M059J (cell line): ENCODE results near the gene ZNF215. TPM values are rescaled to one million over a fixed set of nuclear protein-coding genes. Genes with fewer than 3 reads are reported as not detected.
"Not testable (repeated sequence)": the region's sequence is repeated elsewhere in the genome, so short reads cannot be mapped to it uniquely, and the experiment has no call there.

ENCODE experiments used
- DNase-seq: peaks from one replicate; pipeline ENCODE4 v3.0.0-alpha.2; 2012; ENCODE audit warnings: low read depth
- total RNA-seq: library from RNA; depleted of rRNA; stranded (reverse); fragments of >200 nt; shearing (Covaris generic); gene quantifications from 2 replicates; pipeline ENCODE4 v1.2.3, GENCODE V29; 2014; rRNA removed

Gene ZNF215
- total RNA-seq, 1 experiment from 2014 or later: 1.0 TPM

DNA sequence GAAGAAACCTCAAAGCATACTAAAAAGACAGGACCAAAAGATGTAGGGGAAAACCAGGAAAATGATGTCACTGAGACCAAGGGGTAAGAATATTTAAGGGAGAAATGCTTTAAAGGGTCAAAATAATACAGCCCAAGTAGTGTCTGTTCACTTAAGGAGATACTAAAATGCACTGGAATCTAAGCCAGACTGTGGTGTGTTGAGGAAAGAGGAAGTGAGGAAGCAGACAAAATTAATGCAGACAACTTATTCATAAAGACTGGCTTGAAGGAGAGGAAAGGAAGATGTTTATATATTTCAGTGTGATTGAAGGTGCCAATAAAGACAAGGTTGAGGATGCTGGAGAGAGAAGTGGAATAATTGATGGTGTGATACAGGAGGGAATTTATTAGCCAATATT, 15.7 kb downstream of the ZNF215 start:
- no peak for DNase-seq

DNA sequence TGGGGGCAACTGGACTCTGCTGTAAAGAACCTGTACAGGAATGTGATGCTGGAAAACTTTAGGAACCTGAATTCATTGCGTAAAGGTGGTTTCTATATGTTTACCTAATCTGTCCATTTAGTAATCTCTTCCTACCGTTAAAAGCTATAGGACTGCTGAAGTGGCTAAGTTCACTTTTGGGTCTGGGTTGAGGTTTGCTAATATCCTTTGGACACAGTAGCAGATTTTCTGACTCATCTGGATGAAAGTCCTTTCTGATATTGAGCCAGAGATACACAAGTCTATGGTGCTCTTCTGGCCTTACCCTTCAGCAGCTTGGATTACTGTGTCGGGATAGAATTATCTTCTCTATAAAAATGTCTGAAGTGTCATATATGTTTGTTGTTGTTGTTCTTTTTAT, 16.9 kb downstream of the ZNF215 start:
- no peak for DNase-seq

DNA sequence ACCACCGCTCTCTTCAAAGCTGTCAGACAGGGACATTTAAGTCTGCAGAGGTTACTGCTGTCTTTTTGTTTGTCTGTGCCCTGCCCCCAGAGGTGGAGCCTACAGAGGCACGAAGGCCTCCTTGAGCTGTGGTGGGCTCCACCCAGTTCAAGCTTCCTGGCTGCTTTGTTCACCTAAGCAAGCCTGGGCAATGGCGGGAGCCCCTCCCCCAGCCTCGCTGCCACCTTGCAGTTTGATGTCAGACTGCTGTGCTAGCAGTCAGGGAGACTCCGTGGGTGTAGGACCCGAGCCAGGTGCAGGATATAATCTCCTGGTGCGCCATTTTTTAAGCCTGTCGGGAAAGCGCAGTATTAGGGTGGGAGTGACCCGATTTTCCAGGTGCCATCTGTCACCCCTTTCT, 28.0 kb downstream of the ZNF215 start:
- DNase-seq: not testable (repeated sequence)

DNA sequence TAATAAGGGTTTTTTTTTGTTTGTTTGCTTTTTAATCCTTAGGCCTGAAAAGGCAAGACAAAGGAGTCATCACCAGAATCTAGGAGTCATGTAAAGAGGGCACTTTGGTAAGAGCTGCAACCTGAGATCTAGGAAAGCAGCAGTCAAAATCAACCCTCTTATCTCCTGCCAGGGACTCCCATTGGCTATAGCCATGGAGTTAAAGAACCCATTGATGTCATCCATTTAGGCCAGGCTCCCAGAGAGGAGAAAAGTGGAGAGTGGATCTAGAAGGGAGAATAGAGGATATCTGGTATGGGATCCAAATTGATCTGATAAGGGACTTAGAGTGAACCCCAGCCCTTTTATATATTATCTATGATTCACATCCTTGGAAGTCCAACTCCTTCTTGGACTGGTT, 35.9 kb downstream of the ZNF215 start:
- DNase-seq: no peak

DNA sequence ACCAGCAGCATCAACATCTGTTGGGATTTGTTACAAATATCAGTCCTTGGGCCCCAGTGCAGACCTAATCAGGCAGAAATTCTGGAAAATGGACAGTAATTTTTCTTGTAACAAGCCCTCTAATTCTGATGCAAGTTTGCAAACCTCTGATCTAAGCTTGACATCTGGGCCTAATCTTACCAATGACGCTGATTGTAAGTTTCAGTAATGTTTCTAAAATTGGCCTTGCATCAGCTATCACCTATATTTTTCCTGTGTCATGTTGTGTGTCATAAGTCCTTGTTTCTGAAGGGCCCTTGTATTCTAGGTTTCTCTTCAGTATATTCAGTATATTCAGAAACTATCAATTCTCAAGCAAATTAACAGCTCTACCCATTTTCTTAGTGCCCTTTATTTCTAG, 36.4 kb downstream of the ZNF215 start:
- no peak for DNase-seq

DNA sequence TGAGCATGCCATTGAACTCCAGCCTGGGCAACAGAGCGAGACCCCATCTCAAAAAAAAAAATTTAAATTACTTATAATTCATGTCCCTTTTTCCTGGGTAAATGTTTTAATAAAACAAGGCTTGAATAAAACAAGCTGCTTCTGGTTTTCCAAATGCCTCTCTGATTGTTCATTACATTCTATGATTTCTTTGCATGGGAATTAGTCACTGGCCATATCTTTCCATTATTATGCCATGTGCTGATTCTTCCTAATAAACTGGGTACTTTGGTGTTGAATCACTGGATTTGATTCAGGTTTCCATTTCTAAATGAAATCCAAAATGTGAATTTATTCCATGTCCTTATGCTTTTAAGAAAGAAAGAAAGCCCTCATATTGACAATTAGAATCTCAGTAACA, 42.6 kb downstream of the ZNF215 start:
- DNase-seq: peak; percentile 10

DNA sequence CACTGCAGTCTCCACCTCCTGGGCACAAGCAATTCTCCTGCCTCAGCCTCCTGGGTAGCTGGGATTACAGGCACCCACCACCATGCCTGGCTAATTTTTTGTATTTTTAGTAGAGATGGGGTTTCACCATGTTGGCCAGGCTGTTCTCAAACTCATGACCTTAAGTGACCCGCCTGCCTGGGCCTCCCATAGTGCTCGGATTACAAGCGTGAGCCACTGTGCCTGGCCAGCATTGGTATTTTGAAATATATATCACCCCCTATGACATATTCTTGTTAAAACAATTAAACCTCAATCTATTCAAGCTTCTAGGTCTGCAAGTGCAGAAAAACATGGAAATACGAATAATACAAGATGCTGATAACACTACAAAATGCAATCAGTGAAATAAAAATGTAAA, 43.6 kb downstream of the ZNF215 start:
- peak; percentile 4 for DNase-seq

DNA sequence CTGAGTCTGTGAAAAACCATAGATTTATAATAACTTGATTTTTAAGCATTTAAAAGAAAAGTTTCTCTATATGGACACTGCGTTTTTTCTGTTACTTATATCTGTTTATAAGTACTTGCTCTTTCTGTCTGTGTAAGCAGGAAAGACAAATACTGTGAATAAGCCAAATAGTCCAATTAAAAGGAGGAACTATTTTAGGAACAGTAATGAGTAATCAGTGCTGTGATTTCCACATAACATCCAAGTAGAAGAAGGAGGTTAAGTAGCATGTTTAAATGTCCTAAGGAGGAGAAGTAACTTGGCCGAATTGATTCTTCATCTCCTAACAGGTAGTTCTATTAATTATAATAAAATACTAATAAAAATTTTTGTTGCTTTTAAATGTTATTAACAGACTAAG, 53.1 kb downstream of the ZNF215 start:
- DNase-seq: no peak

DNA sequence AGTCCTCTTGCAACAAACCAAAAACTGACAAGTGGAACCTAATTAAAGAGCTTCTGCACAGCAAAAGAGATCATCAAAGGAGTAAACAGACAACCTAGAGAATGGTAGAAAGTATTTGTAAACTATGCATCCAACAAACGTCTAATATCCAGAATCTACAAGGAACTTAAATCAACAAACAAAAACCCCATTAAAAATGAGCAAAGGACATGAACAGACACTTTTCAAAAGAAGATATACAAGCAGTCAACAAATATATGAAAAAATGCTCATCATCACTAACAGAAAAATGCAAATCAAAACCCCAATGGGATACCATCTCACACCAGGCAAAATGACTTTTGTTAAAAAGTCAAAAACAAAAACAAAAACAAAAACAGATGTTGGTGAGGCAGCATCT, 60.3 kb downstream of the ZNF215 start:
- no peak for DNase-seq

DNA sequence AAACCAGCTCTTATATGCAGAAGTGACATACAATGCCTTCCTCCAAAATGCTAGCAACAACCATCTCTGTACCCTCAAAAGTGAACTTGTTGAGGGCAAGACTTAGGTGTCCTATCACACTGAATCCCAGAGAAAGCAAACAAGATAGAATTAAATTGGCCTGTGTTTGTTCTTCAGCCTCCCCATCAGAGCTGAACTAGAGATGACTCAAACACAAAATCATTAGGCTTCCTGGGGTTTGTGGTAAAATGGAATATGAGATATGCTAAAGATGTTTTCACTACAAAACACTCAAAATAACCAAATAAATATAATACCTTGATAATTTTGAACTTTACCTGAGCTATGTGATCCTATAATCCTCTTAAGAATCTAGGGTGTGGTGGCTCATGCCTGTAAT, 62.3 kb downstream of the ZNF215 start:
- DNase-seq: peak; percentile 3

DNA sequence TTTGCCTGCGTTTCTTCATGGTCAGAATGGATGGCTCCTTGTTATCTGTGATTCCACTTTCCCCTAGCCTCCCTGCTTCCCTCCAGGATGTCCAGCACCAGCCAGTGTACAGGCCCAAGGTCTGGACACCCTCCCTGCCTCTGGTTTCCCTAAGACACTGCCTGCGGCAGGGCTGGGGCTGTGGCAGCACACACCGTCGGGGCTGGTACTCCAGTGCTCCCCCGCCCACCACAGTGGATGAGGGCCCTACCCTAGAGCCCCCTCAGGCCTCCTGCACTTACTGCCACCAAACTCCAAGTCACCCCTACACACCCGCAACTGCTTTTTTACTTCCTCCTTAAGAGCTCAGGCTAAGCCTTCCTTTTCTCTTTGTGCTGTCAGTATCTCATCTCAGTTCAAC, 65.0 kb downstream of the ZNF215 start:
- no peak for DNase-seq

DNA sequence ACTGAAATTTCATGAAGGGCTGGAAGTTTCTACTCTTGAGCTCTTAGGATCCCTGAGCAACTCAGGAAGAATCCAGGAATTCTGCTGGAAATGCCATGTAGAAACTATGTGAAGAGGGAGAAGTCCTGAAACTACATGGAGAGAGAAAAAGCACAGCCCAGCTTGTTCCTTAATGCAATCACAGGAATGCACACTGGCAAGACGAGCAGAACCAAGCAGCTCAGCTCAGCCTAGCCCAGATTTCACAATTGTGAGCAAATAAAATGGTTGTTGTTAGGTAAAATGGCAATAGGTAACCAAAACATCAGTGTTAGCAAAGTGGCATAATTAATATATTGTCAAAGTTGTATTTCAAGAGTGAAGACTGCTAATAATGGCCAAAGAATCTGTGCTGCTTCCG, 65.8 kb downstream of the ZNF215 start:
- DNase-seq: no peak

DNA sequence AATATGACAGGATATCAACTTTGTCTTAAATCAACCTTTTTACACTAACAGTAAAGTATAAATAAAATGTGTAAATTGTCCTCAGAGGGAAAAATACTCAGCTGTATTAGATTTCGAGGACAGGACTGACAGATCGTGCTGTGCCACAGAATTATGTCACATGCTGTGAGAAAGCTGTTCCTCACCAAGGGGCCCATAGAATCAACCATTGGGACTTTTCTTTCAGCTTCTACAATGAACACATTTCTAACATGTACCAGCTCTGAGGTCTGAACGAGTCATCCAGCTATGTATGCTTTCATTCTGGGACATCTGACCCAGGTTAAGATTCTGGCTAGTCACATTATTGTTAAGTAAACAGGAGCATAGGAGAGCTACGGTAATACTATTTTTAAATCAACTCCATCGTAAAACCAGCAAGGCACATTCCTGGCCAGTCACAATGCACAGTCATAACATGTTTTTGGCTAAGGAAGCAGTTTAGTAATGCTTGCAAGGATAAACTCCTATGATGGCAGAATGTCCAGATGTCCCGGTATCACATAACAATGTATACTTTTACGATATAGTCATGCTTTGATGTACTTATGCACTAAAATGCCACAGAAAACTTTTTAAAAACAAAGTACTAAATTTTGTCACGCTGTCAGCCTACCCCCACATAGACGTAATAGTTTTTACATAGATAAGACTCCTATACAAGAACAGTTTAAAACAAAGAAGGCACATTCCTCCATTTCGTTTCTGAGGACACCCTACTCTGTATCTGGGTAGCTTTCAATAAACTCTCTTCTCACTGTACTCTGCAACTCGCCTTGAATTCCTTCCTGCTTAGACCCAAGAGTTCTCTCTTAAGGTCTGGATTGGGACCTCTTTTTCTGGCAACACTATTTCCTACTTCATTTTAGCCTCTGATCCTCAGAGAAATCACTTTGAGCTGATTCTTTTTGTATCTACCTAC, 66.5 kb downstream of the ZNF215 start:
- DNase-seq: peak; percentile 74

DNA sequence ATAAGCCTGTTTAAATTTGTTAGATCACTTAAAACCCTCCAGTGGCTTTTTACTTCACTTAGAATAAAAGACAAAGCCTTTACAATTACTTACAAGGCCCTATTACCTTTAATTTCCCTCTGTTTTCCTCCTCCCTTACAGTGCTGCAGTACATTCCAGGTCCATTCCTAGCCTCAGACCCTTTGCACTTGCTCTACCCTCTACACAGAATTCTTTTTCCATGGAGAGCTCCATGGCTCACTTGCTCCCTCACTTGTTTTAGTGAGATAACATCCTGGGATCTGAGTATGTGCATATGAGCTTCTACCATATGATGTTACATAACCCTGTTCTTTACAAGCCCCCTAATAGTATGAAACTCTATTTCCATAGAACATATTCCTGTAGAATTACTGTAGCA, 69.5 kb downstream of the ZNF215 start:
- DNase-seq: no peak

DNA sequence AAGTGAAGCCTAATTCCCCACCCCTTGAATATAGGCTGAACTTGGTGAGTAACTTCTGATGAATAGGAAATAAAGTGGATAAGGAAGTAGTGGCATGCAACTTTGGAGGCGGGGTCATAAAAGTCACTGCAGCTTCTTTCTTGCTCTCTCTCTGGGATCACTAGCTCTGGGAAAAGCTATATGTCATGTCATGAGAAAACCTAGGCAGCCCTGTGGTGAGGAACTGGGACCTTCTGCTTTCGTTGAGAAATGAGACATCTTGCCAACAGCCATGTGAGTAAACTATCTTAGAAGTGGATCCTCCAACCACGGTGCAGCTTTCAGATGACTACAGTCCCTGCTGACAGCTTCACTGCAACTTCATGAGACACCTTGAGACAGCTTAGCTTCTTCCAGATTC, 78.3 kb downstream of the ZNF215 start:
- DNase-seq: peak; percentile 34

Other genes with a start within 250 kb of the ZNF215 start
- gene MRPL17, start 243.1 kb upstream of the ZNF215 start, total RNA-seq: 125 and 132 TPM in 2 replicates
- not detected in 2 replicates for gene OR2AG2, start 154.4 kb upstream of the ZNF215 start, total RNA-seq
- not detected in 2 replicates for gene OR2AG1, start 143.4 kb upstream of the ZNF215 start, total RNA-seq
- not detected in 2 replicates for gene OR6A2, start 126.7 kb upstream of the ZNF215 start, total RNA-seq
- gene OR10A5, start 80.7 kb upstream of the ZNF215 start, total RNA-seq: not detected in 2 replicates
- not detected in 2 replicates for gene OR10A2, start 63.4 kb upstream of the ZNF215 start, total RNA-seq
- not detected in 2 replicates for gene OR10A4, start 49.8 kb upstream of the ZNF215 start, total RNA-seq
- gene OR2D2, start 33.9 kb upstream of the ZNF215 start, total RNA-seq: not detected in 2 replicates
- gene OR2D3, start 5.4 kb upstream of the ZNF215 start, total RNA-seq: not detected in 2 replicates
- 1.4 and 6.2 TPM in 2 replicates for gene ZNF214, start 93.9 kb downstream of the ZNF215 start, total RNA-seq
- gene NLRP14, start 94.1 kb downstream of the ZNF215 start, total RNA-seq: not detected in 2 replicates
- not detected in 2 replicates for gene RBMXL2, start 162.6 kb downstream of the ZNF215 start, total RNA-seq